Stimulated activated CD4-positive, alpha-beta T cell treated with anti-CD3 and anti-CD28 coated beads, Interleukin-4, amount 100 ng/mL, for 4 hours (primary cell): ENCODE measurements around the gene YIPF2.
"Not testable (repeated sequence)": the region's sequence is repeated elsewhere in the genome, so short reads cannot be mapped to it uniquely, and the experiment has no call there.

Experiments
- DNase-seq, 2 experiments: peaks; one replicate each; pipeline ENCODE4 v3.0.0-alpha.2; 2020

YIPF2 gene

GRCh38 chr19:10908380-10908960 is 20.0 kb downstream of the YIPF2 start:
- no peak for DNase-seq

- no peak for DNase-seq
These were observed 20.5 kb downstream of the YIPF2 start for GRCh38 chr19:10907925-10908324.

- DNase-seq: no peak
These were observed 29.2 kb downstream of the YIPF2 start for GRCh38 chr19:10899151-10899653.

- DNase-seq: no peak
These were observed 29.8 kb downstream of the YIPF2 start for GRCh38 chr19:10898633-10899032.

DNA sequence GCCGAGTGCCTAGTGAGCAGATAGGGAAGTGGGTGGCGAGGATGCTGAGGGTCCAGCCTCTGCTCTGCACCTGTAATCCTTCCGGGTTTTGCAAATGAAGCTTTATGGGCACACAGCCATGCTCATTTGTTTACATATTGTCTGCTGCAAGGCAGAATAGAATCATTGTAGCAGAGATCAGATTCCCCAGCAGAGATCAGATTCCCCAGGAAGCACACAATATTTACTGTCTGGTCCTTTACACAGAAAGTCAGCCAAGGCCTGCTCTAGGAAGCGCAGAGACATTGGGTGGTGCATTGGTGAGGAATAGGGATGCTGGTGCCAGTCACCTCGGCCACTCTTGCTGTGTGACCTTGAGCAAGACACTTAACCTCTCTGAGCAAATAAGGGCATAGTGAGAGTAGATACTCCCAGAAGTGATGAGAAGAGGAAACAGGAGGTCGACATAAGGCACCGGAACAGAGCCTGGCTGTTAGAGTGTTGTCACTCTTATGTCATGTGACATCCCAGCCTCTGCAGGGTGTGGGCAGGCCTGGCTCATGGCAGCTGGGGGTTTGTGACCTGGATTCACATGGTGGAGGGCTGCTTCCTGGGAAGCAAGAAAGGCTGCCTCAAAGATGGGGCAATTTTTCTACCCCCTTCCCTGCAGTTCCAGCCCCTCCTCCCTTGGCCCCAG is 31.4 kb downstream of the YIPF2 start:
- DNase-seq: no peak

DNA sequence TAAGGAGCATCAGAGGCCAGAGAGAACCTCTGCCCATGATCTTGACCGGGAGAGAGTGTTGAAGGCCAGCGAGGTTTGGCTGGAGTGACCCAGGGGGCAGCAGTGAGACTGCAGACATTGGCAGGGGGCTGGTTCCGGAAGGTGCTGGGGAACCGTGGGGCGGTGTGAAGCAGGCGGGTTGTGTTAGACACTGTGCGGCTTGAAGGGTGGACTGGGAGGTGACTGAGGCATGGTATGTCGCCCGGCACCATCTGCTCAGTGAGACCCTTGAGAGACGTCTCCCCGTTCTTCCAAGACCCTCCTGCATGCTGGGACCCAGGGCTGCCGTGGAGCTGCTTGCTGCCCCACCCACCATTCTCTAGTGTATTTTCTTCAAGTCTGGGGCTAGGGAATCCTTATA is 32.5 kb downstream of the YIPF2 start:
- no peak for DNase-seq

GRCh38 chr19:10895363-10895762 is 33.1 kb downstream of the YIPF2 start:
- DNase-seq: no peak

DNA sequence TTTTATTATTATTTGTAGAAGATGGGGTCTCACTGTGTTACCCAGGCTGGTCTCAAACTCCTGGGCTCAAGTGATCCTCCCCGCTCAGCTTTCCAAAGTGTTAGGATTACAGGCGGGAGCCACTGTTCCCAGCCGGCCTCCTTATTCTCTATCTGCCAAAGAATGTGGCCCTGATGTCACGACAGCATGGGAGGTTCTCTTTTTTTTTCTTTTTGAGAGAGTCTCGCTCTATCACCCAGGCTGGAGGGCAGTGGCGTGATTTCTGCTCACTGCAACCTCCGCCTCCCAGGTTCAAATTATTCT is 33.6 kb downstream of the YIPF2 start:
- no peak for DNase-seq

DNA sequence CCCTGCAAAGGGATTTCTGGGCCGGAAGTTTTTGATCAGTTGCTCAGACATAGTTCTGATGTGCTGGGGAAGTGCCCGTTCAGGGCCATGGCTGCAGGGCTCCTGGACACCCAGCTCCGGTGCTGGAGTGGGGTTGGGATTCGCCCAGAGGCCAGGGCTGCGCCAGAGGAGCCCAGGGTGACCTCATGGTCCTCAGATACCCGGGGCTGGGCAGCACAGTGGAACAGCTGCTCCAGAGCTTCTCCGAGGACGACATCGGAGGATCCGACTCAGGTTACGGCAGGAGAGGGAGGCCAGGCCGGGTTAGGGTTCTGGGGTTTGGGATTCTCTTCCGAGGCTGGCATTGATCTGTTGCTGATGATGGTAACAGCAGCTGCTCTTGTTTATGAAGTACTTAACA is 36.2 kb downstream of the YIPF2 start:
- DNase-seq: no peak

- no peak for DNase-seq
These were observed 36.9 kb downstream of the YIPF2 start for GRCh38 chr19:10891405-10892086.

DNA sequence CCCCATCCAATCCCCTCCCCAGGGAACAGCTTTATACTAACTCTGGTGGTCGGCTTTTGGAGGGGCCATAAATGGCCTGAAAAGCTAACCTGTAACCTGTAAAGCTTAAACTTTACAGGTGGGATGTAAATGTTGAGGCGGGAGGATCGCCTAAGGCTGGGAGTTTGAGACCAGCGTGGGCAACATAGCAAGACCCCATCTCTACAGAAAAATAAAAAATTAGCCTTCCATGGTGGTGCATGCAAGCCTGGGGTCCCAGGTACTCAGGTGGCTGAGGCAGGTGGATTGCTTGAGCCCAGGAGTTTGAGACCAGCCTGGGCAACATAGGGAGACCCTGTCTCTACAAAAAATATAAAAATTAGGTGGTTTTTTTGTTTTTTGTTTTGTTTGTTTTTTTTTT is 38.6 kb downstream of the YIPF2 start:
- no peak for DNase-seq

- DNase-seq: no peak
These were observed 40.0 kb downstream of the YIPF2 start for GRCh38 chr19:10888421-10888866.

DNA sequence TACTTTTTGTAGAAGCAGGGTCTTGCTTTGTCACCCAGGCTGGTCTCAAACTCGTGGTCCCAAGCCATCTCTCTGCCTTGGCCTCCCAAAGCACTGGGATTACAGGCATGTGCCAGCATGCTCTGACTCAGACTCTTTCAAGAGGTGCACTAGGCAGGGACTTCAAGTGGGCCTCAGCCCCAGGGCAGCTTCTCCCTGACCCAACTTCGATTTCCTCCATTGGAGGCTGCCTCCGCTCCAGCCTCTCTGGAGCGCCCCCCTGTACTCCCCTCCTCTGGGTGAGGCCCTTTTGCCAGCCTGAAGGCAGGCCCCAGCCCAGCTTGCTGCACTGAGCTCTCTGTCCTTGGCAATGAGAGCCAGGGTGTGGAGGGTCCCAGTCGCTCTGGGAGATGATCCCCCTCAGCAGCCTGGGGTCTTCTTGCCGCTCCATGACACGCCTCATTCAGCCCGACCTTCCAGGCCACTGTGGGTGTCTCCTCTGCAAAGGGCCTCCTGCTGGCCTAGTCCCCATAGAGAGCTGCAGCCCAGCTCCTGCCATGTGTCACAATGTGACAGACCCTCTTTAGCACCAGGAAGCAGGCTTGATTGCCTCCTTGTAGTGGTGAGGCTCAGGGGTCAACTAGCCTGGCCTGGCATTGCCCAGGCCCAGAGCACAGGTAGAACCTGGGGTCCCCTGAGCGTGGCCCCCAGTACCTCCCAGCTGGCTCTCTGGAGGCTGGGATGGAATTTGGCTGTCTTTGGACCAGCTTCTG is 40.6 kb downstream of the YIPF2 start:
- DNase-seq: no peak

DNA sequence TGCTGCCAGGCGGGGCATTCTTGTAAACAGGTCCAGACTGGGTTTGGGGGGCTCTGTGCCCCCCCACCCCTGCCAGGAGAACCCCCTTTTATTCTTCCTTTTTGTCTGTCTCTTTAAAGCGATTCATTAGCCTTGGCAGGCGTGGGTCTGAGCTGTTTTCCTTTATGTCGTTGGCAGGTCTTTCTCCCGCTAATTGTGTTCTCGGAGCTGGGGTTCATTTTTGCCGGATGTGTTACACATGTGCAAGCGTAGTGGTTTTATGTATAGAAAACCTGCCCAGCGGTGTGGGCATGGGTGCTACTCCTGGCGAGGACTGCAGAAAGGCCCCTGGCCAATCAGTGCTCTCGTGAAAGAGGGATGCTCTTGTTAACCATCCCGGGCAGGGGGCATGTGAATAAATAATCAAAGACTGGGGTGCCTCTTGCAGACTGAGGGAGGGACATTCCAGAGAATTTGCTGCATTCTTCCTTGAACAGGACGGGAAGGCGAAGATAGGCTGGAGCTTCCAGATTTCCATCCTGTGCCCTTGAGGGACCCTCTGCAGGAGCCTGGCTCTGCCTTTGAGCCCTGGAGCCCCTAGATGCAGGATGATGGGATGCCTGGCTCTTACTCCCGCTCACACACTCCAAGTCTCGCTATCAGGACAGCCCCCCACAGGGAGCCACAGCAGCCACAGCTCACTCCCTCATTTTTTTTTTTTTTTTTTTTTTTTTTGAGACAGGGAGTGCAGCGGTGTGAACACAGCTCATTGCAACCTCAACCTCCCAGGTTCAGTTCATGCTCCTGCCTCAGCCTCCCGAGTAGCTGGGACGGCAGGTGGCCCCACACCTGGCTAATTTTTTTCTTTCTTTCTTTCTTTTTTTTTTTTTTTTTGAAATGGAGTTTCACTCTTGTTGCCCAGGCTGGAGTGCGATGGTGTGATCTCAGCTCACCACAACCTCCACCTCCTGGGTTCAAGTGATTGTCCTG is 43.0 kb downstream of the YIPF2 start:
- DNase-seq: no peak

GRCh38 chr19:10884274-10884673 is 44.2 kb downstream of the YIPF2 start:
- DNase-seq: no peak

DNA sequence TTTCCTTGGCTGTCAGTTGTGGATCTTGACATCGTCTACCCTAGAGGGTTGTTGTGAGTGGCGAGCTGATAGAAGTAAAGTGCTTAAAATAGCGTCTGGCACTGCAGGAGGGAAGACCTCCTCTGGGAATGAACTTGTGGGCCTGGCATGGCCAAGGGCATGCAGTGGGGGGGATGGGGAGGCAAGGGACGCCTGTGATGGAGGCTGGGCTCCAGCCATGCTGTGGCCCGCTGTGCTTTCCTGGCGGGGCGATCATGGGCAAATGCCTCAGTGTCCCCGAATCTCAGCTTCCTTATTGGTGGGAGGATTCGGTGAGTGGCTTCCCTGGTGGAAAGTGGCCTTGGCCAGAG is 46.4 kb downstream of the YIPF2 start:
- no peak for DNase-seq

GRCh38 chr19:10881403-10882107 is 46.9 kb downstream of the YIPF2 start:
- DNase-seq: no peak

- DNase-seq: no peak
These were observed 50.2 kb downstream of the YIPF2 start for GRCh38 chr19:10878253-10878652.

GRCh38 chr19:10877608-10878007 is 50.8 kb downstream of the YIPF2 start:
- not testable (repeated sequence) for DNase-seq

DNA sequence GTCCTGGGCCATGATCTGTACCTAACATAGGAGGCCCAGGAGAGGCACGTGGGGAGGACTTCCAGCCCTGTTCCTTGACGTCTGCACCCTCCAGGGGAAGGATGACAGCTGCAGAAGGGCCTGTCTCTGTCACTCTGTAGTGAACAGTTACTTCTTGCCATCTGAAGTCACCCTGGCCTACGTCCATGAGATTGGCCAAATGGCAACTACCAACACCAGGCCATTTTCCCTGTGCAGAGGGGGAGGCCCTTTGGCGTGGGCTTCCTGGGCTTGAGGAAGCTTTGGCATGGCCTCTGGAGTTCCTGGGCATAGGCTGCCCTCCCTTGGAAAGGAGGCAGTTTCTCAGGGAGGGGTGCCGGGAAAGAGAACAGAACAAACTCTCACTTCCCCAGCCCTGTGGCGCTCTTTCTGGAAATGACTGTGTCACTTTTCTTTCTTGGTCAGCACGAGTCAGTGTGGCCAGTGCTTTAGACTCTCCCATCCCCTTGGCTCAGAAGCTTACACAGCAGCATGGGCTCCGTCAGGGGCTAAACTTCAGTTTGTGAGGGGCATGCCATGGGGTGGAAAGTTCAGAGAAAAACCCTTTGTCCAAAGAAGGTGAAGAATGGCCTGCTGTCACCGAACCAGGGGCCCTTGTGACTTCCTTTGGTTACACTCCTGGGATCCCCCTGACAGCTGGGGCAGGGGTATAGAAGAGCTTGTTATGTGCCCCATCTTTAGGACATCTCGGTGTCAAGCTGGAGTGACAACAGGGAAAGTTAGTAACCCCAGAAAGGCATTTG is 51.8 kb downstream of the YIPF2 start:
- no peak for DNase-seq

DNA sequence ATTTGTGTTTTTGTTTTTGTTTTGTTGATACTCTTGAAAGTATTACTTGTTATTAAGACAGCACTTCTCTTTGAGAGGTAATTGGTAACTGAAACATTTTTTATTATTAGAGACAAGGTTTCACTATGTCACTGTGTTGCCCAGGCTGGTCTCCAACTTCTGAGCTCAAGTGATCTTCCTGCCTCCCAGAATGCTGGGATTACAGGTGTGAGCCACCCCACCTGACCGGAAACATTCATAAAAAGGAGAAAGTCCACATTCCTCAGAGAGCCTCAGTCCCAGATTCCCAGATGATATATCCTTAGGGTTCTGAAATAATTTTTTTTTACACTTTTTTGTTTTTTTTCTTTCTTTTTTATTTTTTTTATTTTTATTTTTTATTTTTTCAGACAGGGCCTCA is 54.4 kb downstream of the YIPF2 start:
- DNase-seq: no peak
